Kidney epithelial cell (primary cell): ENCODE results near the gene QPCTL. TPM values are rescaled to one million over a fixed set of nuclear protein-coding genes. Genes with fewer than 3 reads are reported as not detected.

Experiments used
- DNase-seq: peaks from one replicate; pipeline ENCODE4 v3.0.0-alpha.2; 2010; ENCODE audit warnings: low read depth
- H3K27me3 ChIP-seq: 2 replicates; pipeline ENCODE4 v1.6.0; 2011; ENCODE audit warnings: low read length; ENCODE audit not compliant: control insufficient read depth, insufficient read depth
- H3K36me3 ChIP-seq: 2 replicates; pipeline ENCODE4 v1.5.1; 2011; ENCODE audit warnings: low read length; ENCODE audit not compliant: control insufficient read depth, insufficient read depth
- H3K4me3 ChIP-seq: 2 replicates; pipeline ENCODE4 v1.5.1; 2011; ENCODE audit warnings: low read depth, mild to moderate bottlenecking, control low read depth, low read length
- CTCF ChIP-seq: IDR thresholded peaks from 2 replicates; pipeline ENCODE4 v1.5.1; 2011; ENCODE audit warnings: mild to moderate bottlenecking, moderate library complexity, low read length, control low read depth, inconsistent platforms; ENCODE audit not compliant: insufficient read depth, poor library complexity, severe bottlenecking
- total RNA-seq: library from RNA; depleted of rRNA; stranded (reverse); fragments of >200 nt; gene quantifications from 2 replicates; pipeline ENCODE4 v1.2.3, GENCODE V29; 2015

The QPCTL gene
- 15.6 and 26.2 TPM in 2 replicates for total RNA-seq

GRCh38 chr19:45692187-45693105 lies at the start of gene QPCTL:
QPCTL (plus strand) TSS chr19:45692666; CDS start chr19:45692704, 38 bp downstream.
- no peak for TF ChIP-seq CTCF
- Histone ChIP-seq H3K4me3 (peak within 1 kb of the TSS; percentile 82), H3K27me3 (no peaks in the 10 kb centered on the region), H3K36me3 (peaks cover 2% of the 10 kb centered on the region)
- DNase-seq: peak; percentile 99

GRCh38 chr19:45643024-45643926 lies 49.2 kb upstream of the QPCTL start:
- TF ChIP-seq CTCF: peak; percentile 99
- H3K4me3 ChIP-seq: peak overlapping the region; percentile 21
- H3K36me3 ChIP-seq: no peaks in the 10 kb centered on the region
- peaks cover 8% of the 10 kb centered on the region for H3K27me3 ChIP-seq
- DNase-seq: no peak

GRCh38 chr19:45643927-45644771 lies 48.3 kb upstream of the QPCTL start:
- TF ChIP-seq CTCF: no peak
- no peak overlapping the region for H3K4me3 ChIP-seq
- H3K36me3 ChIP-seq: no peaks in the 10 kb centered on the region
- peaks cover 8% of the 10 kb centered on the region for H3K27me3 ChIP-seq
- no peak for DNase-seq

- DNase-seq: no peak
- H3K36me3 ChIP-seq: no peaks in the 10 kb centered on the region
- no peak for TF ChIP-seq CTCF
- peaks cover 8% of the 10 kb centered on the region for H3K27me3 ChIP-seq
- H3K4me3 ChIP-seq: no peak overlapping the region
Observed at GRCh38 chr19:45645068-45645630, 47.3 kb upstream of the QPCTL start.
